Renal cortex interstitium (tissue), 11 donors: ENCODE data around the gene SLC66A3. TPM values are rescaled to one million over a fixed set of nuclear protein-coding genes. Genes with fewer than 3 reads are reported as not detected.
"Not testable (repeated sequence)": the region's sequence is repeated elsewhere in the genome, so short reads cannot be mapped to it uniquely, and the experiment has no call there.

Experiments used
- DNase-seq, 11 donors: peaks; one replicate each; pipeline ENCODE4 v3.0.0-alpha.2; 2013; ENCODE audit warnings: low read depth in 9 of 11, low spot score in 4 of 11; ENCODE audit errors: extremely low read depth in 1 of 11
- polyA plus RNA-seq, 3 donors: library from polyadenylated mRNA; unstranded; fragments of 120-200 nt; gene quantifications; one replicate each; pipeline ENCODE4 v1.2.1, GENCODE V29; 2013; ENCODE audit not compliant: insufficient read length in 3 of 3

The SLC66A3 gene
- polyA plus RNA-seq, 3 donors = 19.3 to 24.4 (median 23.8) TPM

- DNase-seq = no peak
These were observed 1.3 kb downstream of the SLC66A3 start for GRCh38 chr2:11156396-11157075.

GRCh38 chr2:11157296-11157695, 2.0 kb downstream of the SLC66A3 start:
- no peak for DNase-seq

- DNase-seq = no peak
These were observed 2.5 kb downstream of the SLC66A3 start for GRCh38 chr2:11157731-11158130.

- DNase-seq = no peak
These were observed 3.8 kb downstream of the SLC66A3 start for GRCh38 chr2:11158916-11159573.

- no peak for DNase-seq
These were observed 4.4 kb downstream of the SLC66A3 start for GRCh38 chr2:11159574-11160170.

GRCh38 chr2:11160256-11160655, 5.0 kb downstream of the SLC66A3 start:
- no peak for DNase-seq

GRCh38 chr2:11160731-11161455, 5.6 kb downstream of the SLC66A3 start:
- DNase-seq = no peak

GRCh38 chr2:11161747-11162146, 6.5 kb downstream of the SLC66A3 start:
- no peak for DNase-seq

GRCh38 chr2:11163439-11164317, 8.4 kb downstream of the SLC66A3 start:
- DNase-seq = no peak

GRCh38 chr2:11165046-11165445, 9.8 kb downstream of the SLC66A3 start:
- not testable (repeated sequence) for DNase-seq

- no peak for DNase-seq
These were observed 11.2 kb downstream of the SLC66A3 start for GRCh38 chr2:11166476-11166875.

GRCh38 chr2:11168488-11168887, 13.2 kb downstream of the SLC66A3 start:
- no peak for DNase-seq

- DNase-seq = no peak
These were observed 14.1 kb downstream of the SLC66A3 start for GRCh38 chr2:11169333-11169732.

- DNase-seq = no peak
These were observed 19.0 kb downstream of the SLC66A3 start for GRCh38 chr2:11174222-11174621.

- DNase-seq = no peak
These were observed 20.1 kb downstream of the SLC66A3 start for GRCh38 chr2:11175293-11175795.

GRCh38 chr2:11177871-11178690, 22.8 kb downstream of the SLC66A3 start:
- DNase-seq = peak in 1 of 11 donors; percentile 10

- no peak for DNase-seq
These were observed 23.9 kb downstream of the SLC66A3 start for GRCh38 chr2:11179196-11179595.

- no peak for DNase-seq
These were observed 24.6 kb downstream of the SLC66A3 start for GRCh38 chr2:11179899-11180298.
